ENCODE measurements around the gene MYRFL.

DNA sequence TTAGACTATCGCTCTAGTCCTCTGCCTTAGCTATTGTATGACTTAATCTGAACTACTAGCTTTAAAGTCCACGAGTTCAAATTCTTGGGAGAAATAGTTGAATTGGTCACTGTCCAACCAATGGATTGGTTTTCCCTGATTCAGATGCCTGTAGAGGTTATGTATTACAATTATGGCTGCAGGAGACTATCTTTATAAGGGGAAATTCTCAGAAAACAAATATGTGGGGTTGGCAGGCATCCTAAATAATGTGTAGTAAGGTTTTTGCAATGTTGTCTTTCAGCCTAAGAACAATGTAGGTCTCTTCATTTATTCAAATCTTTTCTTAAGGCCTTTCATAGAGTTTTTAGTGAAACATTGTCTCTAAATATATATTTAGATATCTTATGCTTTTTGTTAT lies 26.9 kb downstream of the MYRFL start:
- TF ChIP-seq, protein P1, sequence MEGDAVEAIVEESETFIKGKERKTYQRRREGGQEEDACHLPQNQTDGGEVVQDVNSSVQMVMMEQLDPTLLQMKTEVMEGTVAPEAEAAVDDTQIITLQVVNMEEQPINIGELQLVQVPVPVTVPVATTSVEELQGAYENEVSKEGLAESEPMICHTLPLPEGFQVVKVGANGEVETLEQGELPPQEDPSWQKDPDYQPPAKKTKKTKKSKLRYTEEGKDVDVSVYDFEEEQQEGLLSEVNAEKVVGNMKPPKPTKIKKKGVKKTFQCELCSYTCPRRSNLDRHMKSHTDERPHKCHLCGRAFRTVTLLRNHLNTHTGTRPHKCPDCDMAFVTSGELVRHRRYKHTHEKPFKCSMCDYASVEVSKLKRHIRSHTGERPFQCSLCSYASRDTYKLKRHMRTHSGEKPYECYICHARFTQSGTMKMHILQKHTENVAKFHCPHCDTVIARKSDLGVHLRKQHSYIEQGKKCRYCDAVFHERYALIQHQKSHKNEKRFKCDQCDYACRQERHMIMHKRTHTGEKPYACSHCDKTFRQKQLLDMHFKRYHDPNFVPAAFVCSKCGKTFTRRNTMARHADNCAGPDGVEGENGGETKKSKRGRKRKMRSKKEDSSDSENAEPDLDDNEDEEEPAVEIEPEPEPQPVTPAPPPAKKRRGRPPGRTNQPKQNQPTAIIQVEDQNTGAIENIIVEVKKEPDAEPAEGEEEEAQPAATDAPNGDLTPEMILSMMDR (IDR thresholded peaks at IDR 0.05; ENCODE audit: borderline replicate concordance, extremely low read depth, low read length, poor library complexity, severe bottlenecking) = no peak
- no peak for TF ChIP-seq EZH2 (IDR thresholded peaks at IDR 0.05; ENCODE audit: borderline replicate concordance, low read depth, low read length, severe bottlenecking)

Measured in DND-41 (cell line).